Skeletal muscle cell (primary cell): ENCODE results near the gene ERICH3.
A peak's percentile ranks its signal among the peaks of the same experiment; 100 is the strongest.
"Not testable (repeated sequence)": the region's sequence is repeated elsewhere in the genome, so short reads cannot be mapped to it uniquely, and the experiment has no call there.

Experiments used
- DNase-seq: peaks from one replicate; pipeline ENCODE4 v3.0.0-alpha.2; 2010; ENCODE audit warnings: low read depth
- H3K4me3 ChIP-seq: 2 replicates; pipeline ENCODE4 v1.5.1; 2011; ENCODE audit warnings: low read depth, mild to moderate bottlenecking, control low read depth, low read length, moderate library complexity

Gene ERICH3

DNA sequence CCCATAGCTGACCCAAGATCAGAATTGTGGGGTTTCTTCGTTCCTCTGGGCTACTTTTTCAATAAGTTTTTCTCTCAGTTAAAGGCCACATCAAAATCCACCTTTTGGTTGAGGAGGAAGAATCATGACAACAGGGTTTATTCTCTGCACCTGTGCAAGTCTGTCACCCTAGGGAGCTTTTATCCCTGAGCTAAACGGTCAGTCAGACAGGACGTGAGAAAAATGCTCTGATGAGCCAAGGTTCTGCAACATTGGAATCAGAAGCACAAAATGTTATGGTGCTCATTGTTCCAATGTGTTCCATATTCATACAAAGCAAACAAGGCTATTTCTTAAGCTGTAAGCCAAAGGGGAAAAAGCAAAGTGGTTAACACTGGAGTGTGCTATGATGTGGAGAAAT, 7.4 kb upstream of the ERICH3 start:
- no peak for DNase-seq
- H3K4me3 ChIP-seq = no peak overlapping the region

DNA sequence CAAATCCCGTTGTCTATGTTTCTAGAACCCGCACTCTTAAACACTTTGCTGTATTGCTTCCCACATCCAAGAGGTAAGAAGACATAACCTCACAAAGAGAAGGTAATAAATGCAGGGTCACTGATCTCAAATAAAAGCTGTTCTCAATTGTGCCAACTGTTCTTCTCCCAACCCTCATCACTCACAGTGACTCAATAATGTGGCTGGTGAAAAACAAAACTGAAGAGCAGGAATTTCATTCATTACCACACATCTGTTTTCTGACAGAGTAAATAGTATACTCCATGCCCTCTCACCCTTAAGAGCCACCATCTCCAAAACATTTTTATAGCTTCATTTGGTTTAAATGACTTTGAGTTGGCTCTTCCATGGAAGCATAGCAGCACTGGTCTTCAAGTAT, 6.2 kb upstream of the ERICH3 start:
- no peak overlapping the region for H3K4me3 ChIP-seq
- DNase-seq = no peak

GRCh38 chr1:74677926-74678325, 4.3 kb upstream of the ERICH3 start:
- H3K4me3 ChIP-seq = no peak overlapping the region
- DNase-seq = no peak

DNA sequence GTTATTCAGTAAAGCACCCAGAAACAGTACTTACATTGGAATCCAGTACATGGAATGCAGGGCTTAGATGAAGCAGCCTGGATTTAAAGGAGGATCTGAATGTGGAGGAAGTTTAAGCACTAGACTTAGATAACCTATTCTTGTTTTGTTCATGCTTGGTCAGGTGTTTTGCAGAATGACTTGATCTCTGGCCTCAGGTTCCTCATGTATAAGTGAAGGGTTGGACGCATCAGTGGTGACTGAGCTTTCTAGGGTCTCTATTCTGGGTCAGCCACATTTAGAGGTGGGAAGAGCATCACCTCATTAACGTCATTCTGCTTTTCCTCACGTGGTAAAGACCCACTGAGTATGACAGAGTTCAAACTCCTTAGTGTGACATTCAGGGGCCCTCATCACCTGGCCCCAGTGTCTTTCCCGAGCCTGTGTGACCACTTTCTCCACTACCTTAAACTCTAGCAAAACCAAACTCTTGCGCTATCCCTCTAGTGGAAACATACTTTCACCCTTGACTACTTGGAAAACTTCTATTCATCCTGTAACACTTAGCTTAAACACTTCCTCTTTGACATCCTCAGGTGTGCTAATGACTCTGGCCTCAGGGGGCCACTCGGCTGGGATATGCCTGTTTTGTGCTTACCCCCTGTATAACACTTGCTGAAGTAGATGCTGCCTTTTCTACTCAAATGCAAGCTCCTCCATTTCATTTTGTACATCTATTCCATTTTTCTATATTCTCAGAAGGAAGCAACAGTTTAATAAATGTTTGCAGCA, 871 bp upstream of the ERICH3 start:
- no peak overlapping the region for H3K4me3 ChIP-seq

GRCh38 chr1:74670866-74671265, 2.7 kb downstream of the ERICH3 start:
- not testable (repeated sequence) for H3K4me3 ChIP-seq, DNase-seq

More for the DNA sequence above, 871 bp upstream of the ERICH3 start:
- no peak for DNase-seq

- no peak overlapping the region for H3K4me3 ChIP-seq
- no peak for DNase-seq
Observed at GRCh38 chr1:74654708-74655107, 18.9 kb downstream of the ERICH3 start.

DNA sequence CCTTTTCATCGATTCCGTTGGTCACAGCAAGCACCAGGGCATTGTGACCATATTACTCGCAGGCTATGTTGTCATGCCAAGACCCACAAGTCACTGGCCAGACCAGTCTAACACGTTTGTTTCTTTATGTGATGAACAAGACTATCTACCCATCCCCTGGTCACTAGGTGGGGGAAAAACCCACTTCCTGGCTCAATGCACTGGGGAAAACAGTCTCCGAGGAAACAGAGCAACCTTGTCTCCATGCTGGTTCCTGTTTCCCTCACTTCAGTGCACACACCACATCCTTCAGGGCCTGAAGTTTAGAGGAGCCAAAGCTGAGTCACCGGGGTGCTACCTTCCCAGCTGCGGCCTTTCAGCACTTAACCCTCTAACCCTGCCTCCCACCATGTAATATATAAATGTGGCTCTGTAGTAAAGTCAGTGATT, 20.9 kb downstream of the ERICH3 start:
- peak; percentile 84 for DNase-seq
- H3K4me3 ChIP-seq = no peak overlapping the region

DNA sequence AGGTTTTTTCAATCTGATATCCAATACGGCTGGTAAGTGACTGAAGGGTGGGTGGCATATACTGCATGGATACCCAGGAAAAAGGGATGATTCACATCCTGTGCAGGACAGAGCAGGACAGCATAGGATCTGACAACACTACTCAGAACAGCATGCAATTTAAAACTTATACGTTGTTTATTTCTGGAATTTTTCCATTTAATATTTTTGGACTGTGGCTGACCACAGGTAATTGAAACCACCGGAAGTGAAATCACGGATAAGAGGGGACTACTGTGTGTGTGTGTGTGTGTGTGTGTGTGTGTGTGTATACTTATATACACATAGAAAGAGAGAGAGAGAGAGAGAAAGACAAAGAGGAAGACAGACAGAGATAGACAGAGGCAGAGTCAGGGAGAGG, 23.0 kb downstream of the ERICH3 start:
- H3K4me3 ChIP-seq = no peak overlapping the region
- peak; percentile 25 for DNase-seq

DNA sequence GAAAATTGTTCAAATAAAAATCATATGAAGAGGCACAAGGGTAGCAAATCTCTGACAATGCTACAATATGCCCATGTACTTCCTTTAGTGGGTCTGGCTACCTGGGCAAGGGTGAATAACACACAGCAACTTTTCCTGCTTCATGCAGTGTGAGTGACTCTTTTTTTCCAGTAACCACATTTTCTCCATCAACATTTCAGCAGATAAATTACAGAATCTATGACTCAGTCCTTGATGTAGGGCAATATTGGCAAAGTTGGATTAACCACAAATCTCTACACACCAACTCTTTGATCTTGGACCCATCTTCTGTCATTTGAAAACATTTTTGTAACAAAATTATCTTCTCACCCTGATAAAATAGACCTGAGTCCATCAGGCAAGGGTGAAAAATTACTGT, 31.7 kb downstream of the ERICH3 start:
- no peak for DNase-seq

GRCh38 chr1:74641161-74641560, 32.4 kb downstream of the ERICH3 start:
- no peak for DNase-seq

More for the DNA sequence above, 31.7 kb downstream of the ERICH3 start:
- H3K4me3 ChIP-seq = no peak overlapping the region

GRCh38 chr1:74637296-74637695, 36.3 kb downstream of the ERICH3 start:
- no peak for DNase-seq

More at GRCh38 chr1:74641161-74641560, 32.4 kb downstream of the ERICH3 start:
- H3K4me3 ChIP-seq = no peak overlapping the region

GRCh38 chr1:74629283-74629682, 44.3 kb downstream of the ERICH3 start:
- H3K4me3 ChIP-seq = no peak overlapping the region
- no peak for DNase-seq

More at GRCh38 chr1:74637296-74637695, 36.3 kb downstream of the ERICH3 start:
- H3K4me3 ChIP-seq = no peak overlapping the region

GRCh38 chr1:74623716-74624115, 49.9 kb downstream of the ERICH3 start:
- no peak for DNase-seq
- H3K4me3 ChIP-seq = no peak overlapping the region

- no peak overlapping the region for H3K4me3 ChIP-seq
- no peak for DNase-seq
Observed at GRCh38 chr1:74620242-74620641, 53.4 kb downstream of the ERICH3 start.

GRCh38 chr1:74618974-74619373, 54.6 kb downstream of the ERICH3 start:
- H3K4me3 ChIP-seq = no peak overlapping the region
- no peak for DNase-seq

GRCh38 chr1:74613894-74614293, 59.7 kb downstream of the ERICH3 start:
- H3K4me3 ChIP-seq = no peak overlapping the region
- no peak for DNase-seq

DNA sequence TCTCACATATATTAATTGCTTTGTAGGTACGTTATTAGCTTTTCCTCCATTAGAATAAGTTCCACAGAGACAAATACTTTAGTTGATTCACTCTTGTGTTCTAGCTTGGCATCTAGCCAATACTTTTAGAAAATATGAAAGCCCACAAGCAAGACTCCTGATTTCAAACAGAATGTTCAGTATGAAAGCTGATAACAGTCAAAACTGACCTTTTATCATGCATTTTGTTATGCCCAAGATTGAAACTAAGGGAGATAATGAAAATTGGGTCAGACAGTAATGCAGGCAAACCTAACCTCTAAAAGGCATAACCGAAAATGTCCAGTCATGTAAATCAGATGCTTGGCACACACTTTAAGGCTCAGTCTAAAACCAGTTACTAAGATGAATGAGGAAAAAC, 61.7 kb downstream of the ERICH3 start:
- DNase-seq = no peak
- H3K4me3 ChIP-seq = no peak overlapping the region

DNA sequence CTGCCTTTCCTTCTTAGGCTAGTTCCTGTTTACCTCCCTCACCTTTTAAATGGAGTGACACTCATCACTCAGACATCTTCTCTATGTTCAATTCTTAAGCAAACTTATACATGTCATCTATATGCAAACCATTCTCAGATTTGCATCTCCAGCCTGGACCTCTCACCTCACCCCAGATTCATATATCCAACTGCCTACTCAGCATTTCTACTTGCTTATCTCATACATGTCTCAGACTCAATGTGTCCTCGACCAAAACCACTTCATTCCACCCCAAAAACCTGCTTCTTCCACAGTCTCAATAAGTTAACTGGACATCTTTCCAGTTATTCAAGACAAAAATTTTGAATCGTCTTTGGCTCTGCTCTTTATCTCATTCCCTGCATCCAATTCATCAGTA, 62.6 kb downstream of the ERICH3 start:
- no peak overlapping the region for H3K4me3 ChIP-seq
- DNase-seq = no peak

DNA sequence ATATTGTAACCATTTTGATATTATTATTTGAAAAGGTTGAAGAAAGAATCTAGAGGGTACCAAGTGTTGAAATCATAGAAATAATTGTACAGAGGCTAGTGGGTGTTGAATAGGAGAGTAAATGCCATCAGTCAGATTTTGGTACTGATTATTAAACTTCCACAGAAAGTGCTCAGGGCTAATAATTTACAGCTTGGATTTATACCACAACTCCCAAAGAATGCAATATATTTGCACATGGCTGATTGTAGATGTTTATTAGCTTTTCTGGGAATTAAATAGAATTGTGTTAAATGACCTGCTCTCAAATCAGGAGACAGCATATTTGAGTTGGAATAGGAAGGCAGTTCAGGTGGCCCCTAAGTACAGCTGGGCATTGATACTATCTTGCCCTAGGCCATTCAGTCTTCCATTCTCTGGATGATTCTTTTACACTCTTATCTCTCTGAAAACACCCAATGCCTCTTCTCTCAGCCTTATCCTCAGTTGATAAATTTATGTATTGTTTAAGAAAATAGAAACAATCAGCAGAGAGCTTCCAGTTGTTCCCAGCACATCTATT, 63.7 kb downstream of the ERICH3 start:
- no peak for DNase-seq
- no peak overlapping the region for H3K4me3 ChIP-seq

- no peak overlapping the region for H3K4me3 ChIP-seq
- no peak for DNase-seq
Observed at GRCh38 chr1:74596717-74597116, 76.9 kb downstream of the ERICH3 start.
